IMR-90 (cell line): Measurements from ENCODE around the gene TMEM131. TPM values are rescaled to one million over a fixed set of nuclear protein-coding genes. Genes with fewer than 3 reads are reported as not detected.

ENCODE experiments used
- ATAC-seq: fragments of 200-7000 bp; cut with Tn5 transposase; 2 replicates; pipeline ENCODE4 v1.9.1; 2020; ENCODE audit warnings: low read depth, mild to moderate bottlenecking, moderate library complexity
- BruUV-seq: library from RNA; stranded (reverse); fragments of 400-500 nt; replicated peaks from 2 replicates; lab custom pipeline; 2021; lab: Mats Ljungman, UMichigan
- CTCF ChIA-PET: fragments of 300-600 bp; formaldehyde crosslinking; extraction: SDS; loops from one replicate; lab custom pipeline; 2021; ENCODE audit warnings: antibody characterized with exemption; lab: Yijun Ruan, JAX
- POLR2A ChIA-PET: fragments of 300-600 bp; sonication (Branson Sonifier 250); formaldehyde crosslinking; loops from one replicate; lab custom pipeline; 2022; ENCODE audit warnings: antibody characterized with exemption; ENCODE audit not compliant: unreplicated experiment; lab: Charles Lee
- DNase-seq: peaks from one replicate; pipeline ENCODE4 v3.0.0; 2013
- H2AFZ ChIP-seq: replicated peaks from 2 replicates; pipeline ENCODE3; 2013; ENCODE audit warnings: low read length, mild to moderate bottlenecking; ENCODE audit not compliant: poor library complexity
- H2AK5ac ChIP-seq: 2 replicates; pipeline ENCODE4 v1.6.1; 2013; ENCODE audit warnings: low read depth, low read length, inconsistent platforms
- H2AK9ac ChIP-seq: replicated peaks from 2 replicates; pipeline ENCODE3; 2013; ENCODE audit warnings: mild to moderate bottlenecking, low read depth, low read length, moderate library complexity; ENCODE audit not compliant: poor library complexity
- H2BK120ac ChIP-seq: 2 replicates; pipeline ENCODE4 v1.6.1; 2013; ENCODE audit warnings: low read depth, low read length, inconsistent platforms
- H2BK15ac ChIP-seq: 3 replicates; pipeline ENCODE4 v1.6.1; 2013; ENCODE audit warnings: low read depth, low read length, inconsistent platforms
- H2BK20ac ChIP-seq: 2 replicates; pipeline ENCODE4 v1.6.1; 2013; ENCODE audit warnings: low read depth, mild to moderate bottlenecking, inconsistent platforms, low read length, moderate library complexity
- H2BK5ac ChIP-seq: 2 replicates; pipeline ENCODE4 v1.6.1; 2013; ENCODE audit warnings: mild to moderate bottlenecking, low read depth, low read length, inconsistent platforms; ENCODE audit not compliant: poor library complexity, severe bottlenecking
- H3K14ac ChIP-seq: replicated peaks from 2 replicates; pipeline ENCODE4 v1.6.1; 2013; ENCODE audit warnings: low read depth, low read length, inconsistent platforms
- H3K18ac ChIP-seq: 2 replicates; pipeline ENCODE4 v1.6.1; 2013; ENCODE audit warnings: low read depth, low read length, control low read depth
- H3K23ac ChIP-seq: 2 replicates; pipeline ENCODE4 v1.6.1; 2013; ENCODE audit warnings: low read depth, low read length, inconsistent platforms
- H3K27ac ChIP-seq: 2 replicates; pipeline ENCODE4 v1.5.1; 2013; ENCODE audit warnings: mild to moderate bottlenecking, control low read depth, low read length; ENCODE audit not compliant: insufficient read depth
- H3K27me3 ChIP-seq: 2 replicates; pipeline ENCODE4 v1.6.1; 2013; ENCODE audit warnings: low read length; ENCODE audit not compliant: control insufficient read depth, insufficient read depth
- H3K36me3 ChIP-seq: 2 replicates; pipeline ENCODE4 v1.6.1; 2013; ENCODE audit warnings: low read length, mixed read lengths; ENCODE audit not compliant: control insufficient read depth, insufficient read depth
- H3K4ac ChIP-seq: 2 replicates; pipeline ENCODE4 v1.6.1; 2013; ENCODE audit warnings: low read depth, low read length, inconsistent platforms
- H3K4me1 ChIP-seq: 2 replicates; pipeline ENCODE4 v1.6.1; 2013; ENCODE audit warnings: low read length, mixed read lengths; ENCODE audit not compliant: control insufficient read depth, insufficient read depth
- H3K4me2 ChIP-seq: 2 replicates; pipeline ENCODE4 v1.6.1; 2013; ENCODE audit warnings: low read depth, mild to moderate bottlenecking, control low read depth, low read length, moderate library complexity
- H3K4me3 ChIP-seq: 2 replicates; pipeline ENCODE4 v1.5.1; 2013; ENCODE audit warnings: low read depth, mild to moderate bottlenecking, control low read depth, low read length, moderate library complexity; ENCODE audit not compliant: insufficient read depth
- H3K56ac ChIP-seq: 2 replicates; pipeline ENCODE4 v1.6.1; 2013; ENCODE audit warnings: low read length, inconsistent platforms; ENCODE audit not compliant: insufficient read depth; ENCODE audit errors: extremely low read depth
- H3K79me1 ChIP-seq, 2 experiments: 2 replicates each; pipeline ENCODE4 v1.6.1; 2013; ENCODE audit warnings: low read length in 2 of 2, inconsistent platforms in 1 of 2, low read depth in 1 of 2
- H3K9ac ChIP-seq: 2 replicates; pipeline ENCODE4 v1.6.1; 2013; ENCODE audit warnings: low read depth, low read length, control low read depth
- H3K9me1 ChIP-seq: 2 replicates; pipeline ENCODE4 v1.6.1; 2013; ENCODE audit warnings: low read length, inconsistent platforms; ENCODE audit not compliant: insufficient read depth
- H3K9me3 ChIP-seq: 2 replicates; pipeline ENCODE4 v1.6.1; 2013; ENCODE audit warnings: low read length; ENCODE audit not compliant: control insufficient read depth, insufficient read depth
- H4K20me1 ChIP-seq: 2 replicates; pipeline ENCODE4 v1.6.1; 2013; ENCODE audit warnings: low read length, inconsistent platforms; ENCODE audit not compliant: insufficient read depth
- H4K5ac ChIP-seq: 2 replicates; pipeline ENCODE4 v1.6.1; 2013; ENCODE audit warnings: mild to moderate bottlenecking, low read depth, low read length, control low read depth
- H4K8ac ChIP-seq, 2 experiments: 2 replicates each; pipeline ENCODE4 v1.6.1; 2013; ENCODE audit warnings: low read depth in 2 of 2, low read length in 2 of 2, control low read depth in 1 of 2, inconsistent platforms in 1 of 2
- H4K91ac ChIP-seq: 2 replicates; pipeline ENCODE4 v1.6.1; 2013; ENCODE audit warnings: low read depth, low read length, inconsistent platforms; ENCODE audit not compliant: insufficient read depth
- CEBPB ChIP-seq: IDR thresholded peaks from 2 replicates; pipeline ENCODE4 v1.6.1; 2012; ENCODE audit warnings: low read depth, low read length, improper control_type of control experiment
- MAFK ChIP-seq: IDR thresholded peaks from 2 replicates; pipeline ENCODE4 v1.6.1; 2012; ENCODE audit warnings: low read depth, low read length, improper control_type of control experiment
- NFE2L2 ChIP-seq: fragments of 150-350 bp; IDR thresholded peaks from 2 replicates; pipeline ENCODE4 v1.6.1; 2016; ENCODE audit warnings: low read depth, mild to moderate bottlenecking, low read length
- RAD21 ChIP-seq: IDR thresholded peaks from 2 replicates; pipeline ENCODE4 v1.6.1; 2012; ENCODE audit warnings: low read length, improper control_type of control experiment
- WGBS, 2 experiments: methylation state at CpG; one replicate each; pipeline versions ENCODE4 v1.1.5 to v1.1.7; 2013; ENCODE audit warnings: missing lambda C conversion rate in 2 of 2; ENCODE audit not compliant: insufficient read length in 1 of 2; ENCODE audit errors: extremely low coverage in 2 of 2; 5-methylcytosine and 5-hydroxymethylcytosine counted together
- dilution Hi-C: fragments of 300-500 bp; cut with HindIII; formaldehyde crosslinking; loops from one replicate; pipeline ENCODE4 v1.14.3; 2018; ENCODE audit warnings: low sequenced_read_pairs; ENCODE audit not compliant: unreplicated experiment
- in situ Hi-C: fragments of 300-500 bp; cut with MboI; formaldehyde crosslinking; loops from 3 replicates; pipeline ENCODE4 v1.14.3; 2019; ENCODE audit warnings: low sequenced_read_pairs, inconsistent platforms, mixed read lengths
- intact Hi-C: fragments of 100-400 bp; cut with micrococcal nuclease; formaldehyde crosslinking; loops from 2 replicates; pipeline ENCODE4 v1.10.0; 2022
- polyA plus RNA-seq, 3 experiments: library from polyadenylated mRNA; depleted of rRNA; stranded (reverse); fragments of >200 nt; gene quantifications; 2 replicates each; pipeline ENCODE4 v1.2.3, GENCODE V29; 2012; ENCODE audit warnings: low replicate concordance in 1 of 3
- total RNA-seq: library from RNA; depleted of rRNA; stranded (reverse); fragments of >200 nt; gene quantifications from 2 replicates; pipeline ENCODE4 v1.2.3, GENCODE V29; 2012

Gene TMEM131
- total and polyA plus RNA-seq, 2 of the 4 experiments (the other 2 are of a cell fraction): 13.3 to 14.0 TPM

GRCh38 chr2:97965116-97965515, 30.6 kb downstream of the TMEM131 start:
- dilution Hi-C loops: no loop called here
- H3K14ac ChIP-seq: no peak overlapping the region
- no peak overlapping the region for H3K4me3 ChIP-seq
- no peak overlapping the region for H4K5ac ChIP-seq
- no TSS peak for BruUV-seq
- no peak overlapping the region for H3K4me2 ChIP-seq
- ChIA-PET POLR2A (no interaction called here), CTCF (no interaction called here)
- no peak overlapping the region for H2BK5ac ChIP-seq
- no peak overlapping the region for H2BK20ac ChIP-seq
- no peak overlapping the region for H4K8ac ChIP-seq
- DNase-seq (no peak), ATAC-seq (no peak)
- H2BK120ac ChIP-seq: no peak overlapping the region
- H3K18ac ChIP-seq: no peak overlapping the region
- H3K4me1 ChIP-seq: peaks cover 4% of the 10 kb centered on the region
- in situ Hi-C loops: no loop called here
- H2BK15ac ChIP-seq: no peak overlapping the region
- no peak overlapping the region for H3K4ac ChIP-seq
- WGBS, 2 experiments: 90% methylated on average over 3 of the region's 12 CpGs; no CpG with 5 or more reads in 1 of the 2 experiments
- no peak overlapping the region for H4K91ac ChIP-seq
- no peak overlapping the region for H3K56ac ChIP-seq
- H2AK5ac ChIP-seq: no peak overlapping the region
- intact Hi-C loops: no loop called here
- H3K27ac ChIP-seq: no peak overlapping the region
- H2AFZ ChIP-seq: no peak overlapping the region
- H2AK9ac ChIP-seq: no peak overlapping the region
- peaks cover 40% of the 10 kb centered on the region for H4K20me1 ChIP-seq
- no peak overlapping the region for H3K23ac ChIP-seq
- H3K9ac ChIP-seq: no peak overlapping the region
- TF ChIP-seq CEBPB: no peak
- TF ChIP-seq NFE2L2: no peak
- no peak for TF ChIP-seq MAFK
- no peak for TF ChIP-seq RAD21
- no peaks in the 10 kb centered on the region for H3K9me3 ChIP-seq
- no peaks in the 10 kb centered on the region for H3K27me3 ChIP-seq
- H3K36me3 ChIP-seq: no peaks in the 10 kb centered on the region
- H3K9me1 ChIP-seq: peaks cover 8% of the 10 kb centered on the region
- H3K79me1 ChIP-seq: peaks cover 22 to 67% of the 10 kb centered on the region in 2 experiments
